GM23338 (cell line): ENCODE measurements around the gene CNN3.

Experiments
- EZH2 ChIP-seq: fragments of 200-600 bp; sonication (generic); IDR thresholded peaks from one replicate; pipeline ENCODE4 v1.8.0; 2017; ENCODE audit warnings: antibody characterized with exemption, mild to moderate bottlenecking, low read depth; ENCODE audit not compliant: unreplicated experiment
- POLR2AphosphoS5 ChIP-seq: IDR thresholded peaks from 2 replicates; pipeline ENCODE4 v1.6.1; 2016; ENCODE audit warnings: antibody characterized with exemption, low read depth

DNA sequence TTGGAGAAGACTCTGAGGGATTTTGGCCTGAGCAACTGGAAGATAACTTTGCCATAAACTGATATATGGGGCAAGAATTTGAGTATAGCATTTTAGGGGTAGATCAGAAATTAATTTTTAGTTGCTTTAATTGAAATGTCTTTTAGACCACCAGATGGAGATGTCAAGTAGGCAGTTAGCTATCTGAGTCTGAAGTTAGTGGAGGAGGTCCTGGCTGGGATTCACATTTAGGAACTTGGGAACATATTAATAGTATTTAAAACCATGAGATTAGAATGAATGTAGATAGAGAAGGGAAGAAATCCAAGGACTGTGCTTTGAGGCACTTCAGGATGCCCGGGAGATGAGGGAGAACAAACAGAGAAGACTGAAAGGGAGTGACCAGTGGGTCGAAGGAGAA is 74.1 kb downstream of the CNN3 start:
- TF ChIP-seq POLR2AphosphoS5 (no peak), EZH2 (no peak)
